EL (cell line): Measurements from ENCODE around the gene MSRB2.
"Not testable (repeated sequence)": the region's sequence is repeated elsewhere in the genome, so short reads cannot be mapped to it uniquely, and the experiment has no call there.

Source experiments
- DNase-seq: peaks from one replicate; pipeline ENCODE4 v3.0.0-alpha.2; 2016

MSRB2 gene

GRCh38 chr10:23095404-23095965, at the start of gene MSRB2:
Gene MSRB2 (plus strand): TSS chr10:23095579. CDS start chr10:23095609, 30 bp downstream.
- peak; percentile 95 for DNase-seq

- DNase-seq, result no peak
Measured at GRCh38 chr10:23046027-23046426, 49.4 kb upstream of the MSRB2 start.

- no peak for DNase-seq
Measured at GRCh38 chr10:23047201-23048050, 48.0 kb upstream of the MSRB2 start.

- no peak for DNase-seq
Measured at GRCh38 chr10:23048191-23048590, 47.2 kb upstream of the MSRB2 start.

GRCh38 chr10:23051278-23051677, 44.1 kb upstream of the MSRB2 start:
- DNase-seq, result no peak

- DNase-seq, result no peak
Measured at GRCh38 chr10:23051855-23052331, 43.5 kb upstream of the MSRB2 start.

- DNase-seq, result no peak
Measured at GRCh38 chr10:23053036-23053435, 42.3 kb upstream of the MSRB2 start.

- DNase-seq, result no peak
Measured at GRCh38 chr10:23055424-23056185, 39.8 kb upstream of the MSRB2 start.

GRCh38 chr10:23056186-23056579, 39.2 kb upstream of the MSRB2 start:
- DNase-seq, result no peak

- DNase-seq, result no peak
Measured at GRCh38 chr10:23058366-23058765, 37.0 kb upstream of the MSRB2 start.

- no peak for DNase-seq
Measured at GRCh38 chr10:23060918-23061317, 34.5 kb upstream of the MSRB2 start.

GRCh38 chr10:23063045-23063972, 32.1 kb upstream of the MSRB2 start:
- DNase-seq, result no peak

- no peak for DNase-seq
Measured at GRCh38 chr10:23063973-23064812, 31.2 kb upstream of the MSRB2 start.

GRCh38 chr10:23064813-23065114, 30.6 kb upstream of the MSRB2 start:
- not testable (repeated sequence) for DNase-seq

GRCh38 chr10:23065181-23065948, 30.0 kb upstream of the MSRB2 start:
- peak; percentile 73 for DNase-seq

GRCh38 chr10:23067337-23067736, 28.0 kb upstream of the MSRB2 start:
- no peak for DNase-seq

- peak; percentile 66 for DNase-seq
Measured at GRCh38 chr10:23067939-23068775, 27.2 kb upstream of the MSRB2 start.

- no peak for DNase-seq
Measured at GRCh38 chr10:23069019-23069815, 26.2 kb upstream of the MSRB2 start.
